Motor neuron (in vitro differentiated cells): ENCODE data around the gene ZBTB40. TPM values are rescaled to one million over a fixed set of nuclear protein-coding genes. Genes with fewer than 3 reads are reported as not detected.

Source experiments
- ATAC-seq, 8 experiments: fragments of 200-7000 bp; cut with Tn5 transposase; replicated peaks in 6 of 8; 2 replicates each; pipeline ENCODE4 v1.8.0; 2021; ENCODE audit warnings: mild to moderate bottlenecking in 8 of 8, moderate library complexity in 8 of 8
- H3K27ac ChIP-seq, 2 donors: fragments of 250-450 bp; sonication (Bioruptor Pico); 2 replicates each; pipeline ENCODE4 v1.9.0; 2021; ENCODE audit warnings: antibody characterized with exemption in 2 of 2, mild to moderate bottlenecking in 2 of 2, moderate library complexity in 1 of 2
- H3K4me1 ChIP-seq, 2 donors: fragments of 250-450 bp; sonication (Bioruptor Pico); replicated peaks in 1 of 2; 2 replicates each; pipeline ENCODE4 v1.6.1; 2021; ENCODE audit warnings: antibody characterized with exemption in 2 of 2, mild to moderate bottlenecking in 2 of 2, moderate library complexity in 1 of 2
- H3K4me3 ChIP-seq, 5 donors: fragments of 250-450 bp; sonication (Bioruptor Pico); 2 replicates each; pipeline ENCODE4 v1.9.0; 2021; ENCODE audit warnings: antibody characterized with exemption in 5 of 5, mild to moderate bottlenecking in 5 of 5, moderate library complexity in 4 of 5
- WGBS, 10 experiments: fragments of 450-650 bp; shearing (Covaris generic); methylation state at CpG; one replicate each; pipeline ENCODE4 v1.0.0; 2022; 5-methylcytosine and 5-hydroxymethylcytosine counted together
- in situ Hi-C, 9 experiments: fragments of 400-800 bp; cut with MboI; loops; one replicate each; pipeline ENCODE4 v1.15.0; 2021; ENCODE audit warnings: low sequenced_read_pairs in 9 of 9, low pct_unique_long_range_greater_than_20kb in 2 of 9; ENCODE audit not compliant: unreplicated experiment in 9 of 9
- total RNA-seq, 8 experiments: library from RNA; unstranded; fragments of 300-600 nt; gene quantifications; 2 replicates each; pipeline versions ENCODE4 v1.2.3 to v1.2.4, GENCODE V29; 2022

ZBTB40 gene
- total RNA-seq, 8 experiments from 2014 or later, result 7.5 to 19.5 (median 12.1) TPM

- Histone ChIP-seq H3K27ac (no peak overlapping the region), H3K4me1 (peaks cover 0 to 4% of the 10 kb centered on the region in 2 donors), H3K4me3 (no peak overlapping the region)
- no peak for ATAC-seq
- 81 to 100% (median 100%) methylated on average over 1 to 3 of the region's 3 CpGs; no CpG with 5 or more reads in 1 of the 10 experiments for WGBS, 10 experiments
- in situ Hi-C loops, result no loop called here
Measured at GRCh38 chr1:22461100-22461499, 9.4 kb downstream of the ZBTB40 start.

GRCh38 chr1:22461678-22462527 lies 10.3 kb downstream of the ZBTB40 start:
- no peak for ATAC-seq
- Histone ChIP-seq H3K27ac (no peak overlapping the region), H3K4me1 (no peaks in the 10 kb centered on the region), H3K4me3 (no peak overlapping the region)
- WGBS, 10 experiments, result 80 to 100% (median 93%) methylated on average over 1 to 6 of the region's 6 CpGs
- in situ Hi-C loops, result no loop called here

- no peak overlapping the region for H3K4me3 ChIP-seq
- ATAC-seq, result no peak
- no peak overlapping the region for H3K27ac ChIP-seq
- 75 to 100% (median 94%) methylated on average over 1 to 4 of the region's 4 CpGs; no CpG with 5 or more reads in 2 of the 10 experiments for WGBS, 10 experiments
- no peaks in the 10 kb centered on the region for H3K4me1 ChIP-seq
- in situ Hi-C loops, result no loop called here
Measured at GRCh38 chr1:22462928-22463327, 11.3 kb downstream of the ZBTB40 start.

GRCh38 chr1:22465015-22465565 lies 13.4 kb downstream of the ZBTB40 start:
- ATAC-seq, result peak in 3 of 8 experiments; percentile 18 to 79 (median 25)
- no peak overlapping the region for H3K27ac ChIP-seq
- 60 to 100% (median 78%) methylated on average over 1 to 6 of the region's 9 CpGs; no CpG with 5 or more reads in 3 of the 10 experiments for WGBS, 10 experiments
- no peaks in the 10 kb centered on the region for H3K4me1 ChIP-seq
- H3K4me3 ChIP-seq, result no peak overlapping the region
- in situ Hi-C loops, result no loop called here

GRCh38 chr1:22465671-22466070 lies 14.0 kb downstream of the ZBTB40 start:
- WGBS, 10 experiments, result 22 to 79% (median 60%) methylated on average over 1 to 2 of the region's 2 CpGs; no CpG with 5 or more reads in 5 of the 10 experiments
- no peak overlapping the region for H3K4me3 ChIP-seq
- in situ Hi-C loops, result no loop called here
- no peaks in the 10 kb centered on the region for H3K4me1 ChIP-seq
- no peak overlapping the region for H3K27ac ChIP-seq
- no peak for ATAC-seq

- 78 to 100% (median 95%) methylated on average over 1 to 4 of the region's 4 CpGs for WGBS, 10 experiments
- in situ Hi-C loops, result no loop called here
- no peak overlapping the region for H3K4me3 ChIP-seq
- H3K4me1 ChIP-seq, result no peaks in the 10 kb centered on the region
- H3K27ac ChIP-seq, result no peak overlapping the region
- ATAC-seq, result no peak
Measured at GRCh38 chr1:22470227-22470626, 18.6 kb downstream of the ZBTB40 start.

- ATAC-seq, result peak in 3 of 8 experiments; percentile 19 to 70 (median 20)
- H3K27ac ChIP-seq, result no peak overlapping the region
- 50 to 100% (median 83%) methylated on average over 1 to 2 of the region's 2 CpGs; no CpG with 5 or more reads in 4 of the 10 experiments for WGBS, 10 experiments
- H3K4me1 ChIP-seq, result no peaks in the 10 kb centered on the region
- in situ Hi-C loops, result no loop called here
- no peak overlapping the region for H3K4me3 ChIP-seq
Measured at GRCh38 chr1:22471078-22471477, 19.4 kb downstream of the ZBTB40 start.

GRCh38 chr1:22471610-22472009 lies 20.0 kb downstream of the ZBTB40 start:
- 40 to 97% (median 88%) methylated on average over 1 to 7 of the region's 7 CpGs; no CpG with 5 or more reads in 3 of the 10 experiments for WGBS, 10 experiments
- in situ Hi-C loops, result no loop called here

GRCh38 chr1:22472596-22472995 lies 20.9 kb downstream of the ZBTB40 start:
- ATAC-seq, result peak in 1 of 8 experiments; percentile 19
- WGBS, 10 experiments, result 71 to 100% (median 100%) methylated on average over 1 to 2 of the region's 2 CpGs; no CpG with 5 or more reads in 2 of the 10 experiments
- in situ Hi-C loops, result no loop called here
- Histone ChIP-seq H3K4me1 (no peaks in the 10 kb centered on the region), H3K4me3 (no peak overlapping the region), H3K27ac (no peak overlapping the region)

More at GRCh38 chr1:22471610-22472009, 20.0 kb downstream of the ZBTB40 start:
- H3K4me1 ChIP-seq, result no peaks in the 10 kb centered on the region
- ATAC-seq, result no peak
- H3K27ac ChIP-seq, result no peak overlapping the region
- no peak overlapping the region for H3K4me3 ChIP-seq

GRCh38 chr1:22473952-22474351 lies 22.3 kb downstream of the ZBTB40 start:
- in situ Hi-C loops, result no loop called here
- WGBS, 10 experiments, result 85 to 100% (median 95%) methylated on average over 2 to 4 of the region's 4 CpGs; no CpG with 5 or more reads in 4 of the 10 experiments
- Histone ChIP-seq H3K27ac (no peak overlapping the region), H3K4me3 (no peak overlapping the region), H3K4me1 (no peaks in the 10 kb centered on the region)
- no peak for ATAC-seq

- H3K4me1 ChIP-seq, result no peaks in the 10 kb centered on the region
- H3K27ac ChIP-seq, result no peak overlapping the region
- in situ Hi-C loops, result no loop called here
- no peak for ATAC-seq
- WGBS, 10 experiments, result 64 to 100% (median 90%) methylated on average over 2 to 5 of the region's 5 CpGs
- no peak overlapping the region for H3K4me3 ChIP-seq
Measured at GRCh38 chr1:22476566-22476965, 24.9 kb downstream of the ZBTB40 start.

GRCh38 chr1:22483121-22483520 lies 31.5 kb downstream of the ZBTB40 start:
- WGBS, 10 experiments, result 33 to 100% (median 89%) methylated on average over 1 to 2 of the region's 2 CpGs; no CpG with 5 or more reads in 1 of the 10 experiments
- no peak overlapping the region for H3K4me3 ChIP-seq
- ATAC-seq, result no peak
- H3K4me1 ChIP-seq, result peaks cover 3 to 13% of the 10 kb centered on the region in 2 donors
- in situ Hi-C loops, result no loop called here
- no peak overlapping the region for H3K27ac ChIP-seq

GRCh38 chr1:22484706-22485345 lies 33.2 kb downstream of the ZBTB40 start:
- no peak overlapping the region for H3K4me3 ChIP-seq
- H3K27ac ChIP-seq, result no peak overlapping the region
- ATAC-seq, result no peak
- in situ Hi-C loops, result no loop called here
- H3K4me1 ChIP-seq, result peaks cover 6 to 23% of the 10 kb centered on the region in 2 donors
- WGBS, 10 experiments, result 90 to 100% (median 100%) methylated on average over 1 to 2 of the region's 2 CpGs; no CpG with 5 or more reads in 1 of the 10 experiments
